Adrenal gland (tissue), 5 donors: Measurements from ENCODE around the gene CNTN5.

Experiments used
- CTCF ChIP-seq, 6 experiments: fragments of 450-650 bp in 4 of 6; fragments of 200-600 bp in 2 of 6; sonication (generic) in 1 of 6; IDR thresholded peaks; 1 replicate in 5 of 6; 2 replicates in 1 of 6; pipeline versions ENCODE4 v1.5.1 to v1.8.0; 2016 to 2021; ENCODE audit warnings: antibody characterized with exemption in 6 of 6, mild to moderate bottlenecking in 2 of 6, moderate library complexity in 1 of 6
- POLR2A ChIP-seq, 2 donors: fragments of 450-650 bp; IDR thresholded peaks; one replicate each; pipeline ENCODE4 v1.6.1; 2017; ENCODE audit warnings: antibody characterized with exemption in 2 of 2, mild to moderate bottlenecking in 2 of 2, moderate library complexity in 1 of 2
- donor health status: DM: no; HTN: no; CAD: no.

GRCh38 chr11:99545616-99546015, 524.9 kb downstream of the CNTN5 start:
- no peak for TF ChIP-seq CTCF (IDR thresholded peaks at IDR 0.05)
- TF ChIP-seq POLR2A (IDR thresholded peaks at IDR 0.05): no peak
